Measurements from ENCODE around the gene DNAJC1. TPM values are rescaled to one million over a fixed set of nuclear protein-coding genes. Genes with fewer than 3 reads are reported as not detected.

DNAJC1 gene
- total and polyA plus RNA-seq, 2 of the 4 experiments (the other 2 are of a cell fraction) = 12.7 to 13.3 TPM

DNA sequence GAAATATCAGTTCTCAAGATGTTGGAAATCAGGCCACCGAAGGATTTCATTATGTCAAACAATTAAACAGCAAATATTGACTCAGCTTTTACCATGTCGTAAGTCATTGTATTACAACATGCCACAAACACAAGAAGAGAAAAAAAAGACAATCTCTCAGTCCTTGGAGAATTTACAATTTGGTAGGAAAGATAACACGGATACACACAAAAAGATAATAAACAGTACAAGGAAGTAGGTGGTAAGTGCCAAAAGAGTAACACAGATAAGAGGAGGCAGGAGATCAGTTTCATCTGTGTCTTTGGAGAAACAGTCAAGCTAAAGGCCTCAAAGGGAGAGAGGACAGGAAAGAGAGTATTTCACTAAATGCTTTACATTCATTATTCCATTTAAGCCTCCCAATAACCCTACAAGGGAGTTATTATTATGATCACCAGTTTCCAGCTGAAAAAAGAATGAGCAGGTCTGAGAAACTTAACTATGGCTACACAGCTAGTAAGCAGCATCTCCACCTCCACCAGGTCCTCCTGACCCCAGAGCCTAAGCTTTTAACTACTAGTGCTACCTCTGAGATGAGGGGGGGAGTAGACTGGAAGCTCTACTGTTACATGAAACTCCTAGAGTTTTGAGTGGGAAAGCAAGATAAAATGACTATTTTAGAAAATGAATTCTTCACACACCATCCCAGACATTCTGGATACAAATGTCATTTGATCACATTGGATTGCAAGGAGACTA lies 13.9 kb upstream of the DNAJC1 start:
- BruUV-seq (replicated peaks) = no TSS peak
- H3K9ac ChIP-seq (ENCODE audit: low read depth, low read length) = no peak overlapping the region
- no peak overlapping the region for H2BK20ac ChIP-seq (ENCODE audit: low read depth, low read length)
- H2AK5ac ChIP-seq (ENCODE audit: low read depth, low read length) = no peak overlapping the region
- dilution Hi-C loops (cut with HindIII; ENCODE audit: low sequenced_read_pairs, unreplicated experiment) = no loop called here
- TF ChIP-seq POLR2A (IDR thresholded peaks at IDR 0.05; ENCODE audit: low read depth, low read length) (no peak), FOS (IDR thresholded peaks at IDR 0.05; ENCODE audit: low read depth, low read length) (no peak)
- intact Hi-C loops (cut with micrococcal nuclease) = no loop called here
- no peak overlapping the region for H4K91ac ChIP-seq (ENCODE audit: insufficient read depth, low read depth, low read length)
- H3K4me1 ChIP-seq (ENCODE audit: control insufficient read depth, insufficient read depth, low read length) = no peaks in the 10 kb centered on the region
- H3K23ac ChIP-seq (ENCODE audit: low read depth, low read length) = no peak overlapping the region
- no peak overlapping the region for H3K27ac ChIP-seq (ENCODE audit: insufficient read depth, low read length)
- no peak overlapping the region for H3K4ac ChIP-seq (ENCODE audit: low read depth, low read length)
- no peak overlapping the region for H3K56ac ChIP-seq (ENCODE audit: extremely low read depth, insufficient read depth, low read length)
- no peak overlapping the region for H4K5ac ChIP-seq (ENCODE audit: low read depth, low read length)
- H3K18ac ChIP-seq (ENCODE audit: low read depth, low read length) = no peak overlapping the region
- in situ Hi-C loops (cut with MboI; ENCODE audit: low sequenced_read_pairs) = loop anchor here (25.0 kb wide), 2 partner anchors 395 to 545 kb away; no protein-coding TSS in a partner anchor
- no peak overlapping the region for H2AFZ ChIP-seq (replicated peaks; ENCODE audit: low read length, poor library complexity)
- ATAC-seq (ENCODE audit: low read depth) (no peak), DNase-seq (no peak)
- no peaks in the 10 kb centered on the region; the same call in 1 of the 2 replicates for H3K27me3 ChIP-seq (ENCODE audit: control insufficient read depth, insufficient read depth, low read length)
- no peaks in the 10 kb centered on the region for H3K36me3 ChIP-seq (ENCODE audit: control insufficient read depth, insufficient read depth, low read length)
- H2AK9ac ChIP-seq (replicated peaks; ENCODE audit: low read depth, low read length, poor library complexity) = no peak overlapping the region
- H3K79me1 ChIP-seq (ENCODE audit: low read depth in 1 of 2, low read length in 2 of 2) = no peaks in the 10 kb centered on the region
- no peak overlapping the region for H3K4me2 ChIP-seq (ENCODE audit: low read depth, low read length)
- no peaks in the 10 kb centered on the region for H4K20me1 ChIP-seq (ENCODE audit: insufficient read depth, low read length)
- H2BK120ac ChIP-seq (ENCODE audit: low read depth, low read length) = no peak overlapping the region
- no CpG with 5 or more reads among the region's 3 CpGs for WGBS, 2 experiments (ENCODE audit: extremely low coverage in 2 of 2, insufficient read length in 1 of 2)
- no peak overlapping the region for H2BK15ac ChIP-seq (ENCODE audit: low read depth, low read length)
- no peak overlapping the region for H4K8ac ChIP-seq (ENCODE audit: low read depth in 2 of 2, low read length in 2 of 2)
- H3K9me3 ChIP-seq (ENCODE audit: control insufficient read depth, insufficient read depth, low read length) = no peaks in the 10 kb centered on the region
- no peak overlapping the region for H3K14ac ChIP-seq (replicated peaks; ENCODE audit: low read depth, low read length)
- ChIA-PET POLR2A (ENCODE audit: unreplicated experiment) (no interaction called here), CTCF (no interaction called here)
- no peak overlapping the region for H3K4me3 ChIP-seq (ENCODE audit: insufficient read depth, low read depth, low read length)
- H3K9me1 ChIP-seq (ENCODE audit: insufficient read depth, low read length) = no peaks in the 10 kb centered on the region
- no peak overlapping the region for H2BK5ac ChIP-seq (ENCODE audit: low read depth, low read length, poor library complexity, severe bottlenecking)

Data from IMR-90 (cell line).